Tibial nerve (tissue), 4 donors: Measurements from ENCODE around the gene EZH2.

ENCODE experiments used
- CTCF ChIP-seq, 5 experiments: fragments of 200-600 bp in 3 of 5; fragments of 450-650 bp in 2 of 5; sonication (generic) in 3 of 5; IDR thresholded peaks; one replicate each; pipeline ENCODE4 v1.5.1; 2016 to 2019; ENCODE audit warnings: antibody characterized with exemption in 5 of 5, mild to moderate bottlenecking in 3 of 5, moderate library complexity in 2 of 5
- EP300 ChIP-seq, 2 donors: sonication (generic); formaldehyde crosslinking; IDR thresholded peaks; one replicate each; pipeline ENCODE4 v1.6.1; 2017; ENCODE audit warnings: antibody characterized with exemption in 2 of 2, mild to moderate bottlenecking in 1 of 2
- POLR2A ChIP-seq, 2 donors: fragments of 450-650 bp; IDR thresholded peaks; one replicate each; pipeline ENCODE4 v1.6.1; 2017; ENCODE audit warnings: antibody characterized with exemption in 2 of 2, mild to moderate bottlenecking in 2 of 2, moderate library complexity in 2 of 2

- TF ChIP-seq CTCF (IDR thresholded peaks at IDR 0.05) (no peak), EP300 (IDR thresholded peaks at IDR 0.05) (no peak), POLR2A (IDR thresholded peaks at IDR 0.05) (no peak)
These were observed 101.2 kb downstream of the EZH2 start for GRCh38 chr7:148782757-148783456.
